Esophagus muscularis mucosa (tissue), 4 donors: ENCODE results near the gene SNCA. TPM values are rescaled to one million over a fixed set of nuclear protein-coding genes. Genes with fewer than 3 reads are reported as not detected.

ENCODE experiments used
- DNase-seq: peaks from one replicate; pipeline ENCODE4 v3.0.0-alpha.2; 2017; ENCODE audit errors: extremely low spot score
- H3K27ac ChIP-seq, 4 donors: fragments of 200-600 bp; sonication (generic); replicated peaks in 1 of 4; 1 replicate in 3 of 4; 2 replicates in 1 of 4; pipeline ENCODE4 v1.5.1; 2016 to 2019; ENCODE audit warnings: mild to moderate bottlenecking in 1 of 4
- H3K27me3 ChIP-seq, 4 donors: fragments of 200-600 bp; sonication (generic); one replicate each; pipeline versions ENCODE4 v1.5.1 to v1.6.0; 2016 to 2019
- H3K36me3 ChIP-seq, 4 donors: fragments of 200-600 bp; sonication (generic); one replicate each; pipeline ENCODE4 v1.5.1; 2016 to 2019
- H3K4me1 ChIP-seq, 4 donors: fragments of 200-600 bp; sonication (generic); one replicate each; pipeline ENCODE4 v1.5.1; 2016 to 2019
- H3K4me3 ChIP-seq, 4 donors: fragments of 200-600 bp; sonication (generic); 1 replicate in 2 of 4; 2 replicates in 2 of 4; pipeline ENCODE4 v1.5.1; 2016 to 2019; ENCODE audit warnings: mild to moderate bottlenecking in 4 of 4, moderate library complexity in 1 of 4
- H3K9me3 ChIP-seq, 4 donors: fragments of 200-600 bp; sonication (generic); 1 replicate in 3 of 4; 2 replicates in 1 of 4; pipeline ENCODE4 v1.5.1; 2016 to 2019
- CTCF ChIP-seq, 3 experiments: fragments of 200-600 bp in 2 of 3; fragments of 450-650 bp in 1 of 3; sonication (generic) in 2 of 3; IDR thresholded peaks; one replicate each; pipeline ENCODE4 v1.5.1; 2017 to 2019; ENCODE audit warnings: antibody characterized with exemption in 3 of 3, mild to moderate bottlenecking in 2 of 3, moderate library complexity in 1 of 3
- EP300 ChIP-seq: sonication (generic); formaldehyde crosslinking; IDR thresholded peaks from one replicate; pipeline ENCODE4 v1.6.1; 2017; ENCODE audit warnings: antibody characterized with exemption
- POLR2A ChIP-seq: fragments of 450-650 bp; IDR thresholded peaks from one replicate; pipeline ENCODE4 v1.6.1; 2017; ENCODE audit warnings: antibody characterized with exemption, moderate library complexity, mild to moderate bottlenecking, low read depth
- POLR2AphosphoS5 ChIP-seq, 2 donors: sonication (generic); formaldehyde crosslinking; IDR thresholded peaks; one replicate each; pipeline ENCODE4 v1.6.1; 2017; ENCODE audit warnings: antibody characterized with exemption in 2 of 2
- WGBS: methylation state at CpG from one replicate; pipeline ENCODE4 v1.1.5; 2018; 5-methylcytosine and 5-hydroxymethylcytosine counted together
- intact Hi-C: fragments of 100-400 bp; cut with DNase I; formaldehyde crosslinking; loops from one replicate; pipeline ENCODE4 v1.15.1; 2023
- total RNA-seq, 4 donors: library from RNA; depleted of rRNA; stranded (reverse); fragments of >200 nt; gene quantifications; one replicate each; pipeline versions ENCODE4 v1.1.0 to v1.2.1, GENCODE V29; 2016

The SNCA gene
- total RNA-seq, 4 donors from 2014 or later = 12.9 to 19.7 (median 17.6) TPM

GRCh38 chr4:89800527-89801103 is 36.3 kb downstream of the SNCA start:
- TF ChIP-seq POLR2A (no peak), POLR2AphosphoS5 (IDR thresholded peaks at IDR 0.05) (no peak), EP300 (no peak), CTCF (IDR thresholded peaks at IDR 0.05) (no peak)
- Histone ChIP-seq H3K4me1 (no peaks in the 10 kb centered on the region), H3K27ac (no peak overlapping the region), H3K36me3 (no peaks in the 10 kb centered on the region), H3K27me3 (no peaks in the 10 kb centered on the region), H3K9me3 (no peaks in the 10 kb centered on the region), H3K4me3 (no peak overlapping the region)
- WGBS = 70% methylated on average over 3 of the region's 3 CpGs
- intact Hi-C loops = no loop called here
- DNase-seq = no peak

- no peaks in the 10 kb centered on the region for H3K27me3 ChIP-seq
- intact Hi-C loops = no loop called here
- H3K9me3 ChIP-seq = no peaks in the 10 kb centered on the region
- H3K36me3 ChIP-seq = no peaks in the 10 kb centered on the region
- no peak for DNase-seq
- no peak overlapping the region for H3K27ac ChIP-seq
- H3K4me1 ChIP-seq = no peaks in the 10 kb centered on the region
- WGBS = 85% methylated on average over 3 of the region's 3 CpGs
- no peak for TF ChIP-seq POLR2AphosphoS5 (IDR thresholded peaks at IDR 0.05)
- no peak overlapping the region for H3K4me3 ChIP-seq
Observed at GRCh38 chr4:89800012-89800516, 36.9 kb downstream of the SNCA start.

- Histone ChIP-seq H3K4me1 (no peaks in the 10 kb centered on the region), H3K27ac (no peak overlapping the region), H3K4me3 (no peak overlapping the region), H3K36me3 (no peaks in the 10 kb centered on the region), H3K27me3 (no peaks in the 10 kb centered on the region), H3K9me3 (no peaks in the 10 kb centered on the region)
- TF ChIP-seq EP300 (no peak), POLR2AphosphoS5 (IDR thresholded peaks at IDR 0.05) (no peak), CTCF (IDR thresholded peaks at IDR 0.05) (no peak)
- no peak for DNase-seq
- intact Hi-C loops = no loop called here
Observed at GRCh38 chr4:89799071-89799470, 37.9 kb downstream of the SNCA start.

GRCh38 chr4:89797117-89797516 is 39.8 kb downstream of the SNCA start:
- H3K27ac ChIP-seq = no peak overlapping the region
- intact Hi-C loops = no loop called here
- H3K4me3 ChIP-seq = no peak overlapping the region
- no peaks in the 10 kb centered on the region for H3K36me3 ChIP-seq
- TF ChIP-seq POLR2A (no peak), POLR2AphosphoS5 (IDR thresholded peaks at IDR 0.05) (no peak), CTCF (IDR thresholded peaks at IDR 0.05) (no peak), EP300 (no peak)
- DNase-seq = no peak
- no peaks in the 10 kb centered on the region for H3K4me1 ChIP-seq
- H3K27me3 ChIP-seq = no peaks in the 10 kb centered on the region
- H3K9me3 ChIP-seq = no peaks in the 10 kb centered on the region

GRCh38 chr4:89788206-89789072 is 48.5 kb downstream of the SNCA start:
- no peak for TF ChIP-seq POLR2A
- no peak for TF ChIP-seq CTCF (IDR thresholded peaks at IDR 0.05)
- TF ChIP-seq EP300 = no peak
- no peak for TF ChIP-seq POLR2AphosphoS5 (IDR thresholded peaks at IDR 0.05)
- no peaks in the 10 kb centered on the region for H3K27me3 ChIP-seq
- 52% methylated on average over 2 of the region's 2 CpGs for WGBS
- no peak overlapping the region for H3K27ac ChIP-seq
- H3K9me3 ChIP-seq = no peaks in the 10 kb centered on the region
- no peak overlapping the region for H3K4me3 ChIP-seq
- no peak for DNase-seq
- intact Hi-C loops = no loop called here
- H3K36me3 ChIP-seq = no peaks in the 10 kb centered on the region
- peaks cover 0 to 11% (median 2%) of the 10 kb centered on the region in 4 donors for H3K4me1 ChIP-seq
